K562 (cell line): ENCODE data around the gene FANCF. TPM values are rescaled to one million over a fixed set of nuclear protein-coding genes. Genes with fewer than 3 reads are reported as not detected.

Experiments
- HEY1 ChIP-seq: fragments of 250-450 bp; sonication (Bioruptor Pico); IDR thresholded peaks from 2 replicates; pipeline ENCODE4 v1.5.0; 2020; ENCODE audit warnings: mild to moderate bottlenecking, moderate library complexity, borderline replicate concordance
- HNRNPH1 ChIP-seq: fragments of 200-400 bp; formaldehyde crosslinking; optimal IDR thresholded peaks from 2 replicates; pipeline ENCODE3; 2017; ENCODE audit warnings: low read depth, mild to moderate bottlenecking, low read length, moderate library complexity
- JUND ChIP-seq, 2 experiments: IDR thresholded peaks; 2 replicates in 1 of 2; 3 replicates in 1 of 2; pipeline ENCODE4 v1.6.1; 2011; ENCODE audit warnings: borderline replicate concordance in 2 of 2, low read depth in 2 of 2, low read length in 2 of 2, improper control_type of control experiment in 1 of 2, missing biosample characterization in 1 of 2, missing genetic modification characterization in 1 of 2, missing genetic modification reagents in 1 of 2
- MCM5 ChIP-seq: fragments of 450-650 bp; IDR thresholded peaks from 2 replicates; pipeline ENCODE4 v1.6.1; 2016; ENCODE audit warnings: low read depth
- POLR2G ChIP-seq: fragments of 200-400 bp; formaldehyde crosslinking; IDR thresholded peaks from 2 replicates; pipeline ENCODE4 v1.6.1; 2017; ENCODE audit warnings: low read depth, mild to moderate bottlenecking, antibody characterized with exemption, low read length, moderate library complexity
- SAFB ChIP-seq: fragments of 200-400 bp; formaldehyde crosslinking; IDR thresholded peaks from 2 replicates; pipeline ENCODE4 v1.6.1; 2017; ENCODE audit warnings: low read depth, low read length, borderline replicate concordance
- SAP30 ChIP-seq: fragments of 200-600 bp; sonication (generic); IDR thresholded peaks from 2 replicates; pipeline ENCODE4 v1.6.1; 2012; ENCODE audit warnings: borderline replicate concordance, low read depth, mild to moderate bottlenecking, moderate library complexity, low read length, control low read depth, inconsistent platforms; ENCODE audit not compliant: insufficient read depth, poor library complexity, severe bottlenecking
- U2AF2 ChIP-seq: fragments of 200-400 bp; formaldehyde crosslinking; optimal IDR thresholded peaks from 2 replicates; pipeline ENCODE3; 2017; ENCODE audit warnings: low read depth, mild to moderate bottlenecking, low read length
- ZFP36 ChIP-seq: fragments of 150-350 bp; IDR thresholded peaks from 2 replicates; pipeline ENCODE4 v1.6.1; 2018; ENCODE audit warnings: low read length, low read depth; ENCODE audit not compliant: partially characterized antibody
- ZFPM2 ChIP-seq: fragments of 250-450 bp; sonication (Bioruptor Pico); IDR thresholded peaks from 2 replicates; pipeline ENCODE4 v1.5.1; 2022; ENCODE audit warnings: mild to moderate bottlenecking
- polyA plus RNA-seq, 8 experiments: library from polyadenylated mRNA; depleted of rRNA in 4 of 8; stranded (reverse) in 5 of 8; unstranded in 3 of 8; fragments of >200 nt; fragmentation: Nextera tagmentation in 2 of 8; fragmentation: Illumina TruSeq in 1 of 8; extraction: Ambion mirVana in 2 of 8; extraction: Trizol in 1 of 8; gene quantifications; 2 replicates each; pipeline versions ENCODE4 v1.2.1 to v1.2.3, GENCODE V29; 2011 to 2014; ENCODE audit warnings: inconsistent platforms in 1 of 8, missing spikeins in 1 of 8
- total RNA-seq, 7 experiments: library from RNA; depleted of rRNA in 6 of 7; stranded (reverse); fragments of >200 nt in 6 of 7; fragmentation: Illumina TruSeq in 2 of 7; extraction: Trizol in 2 of 7; gene quantifications; 2 replicates each; pipeline versions ENCODE4 v1.2.1 to v1.2.3, GENCODE V29; 2011 to 2021; ENCODE audit warnings: low replicate concordance in 1 of 7
- TF ChIP-seq, protein P1 (sequence below), 2 experiments: fragments of 450-650 bp in 1 of 2; sonication (generic) in 1 of 2; formaldehyde crosslinking in 1 of 2; IDR thresholded peaks; 2 replicates each; pipeline versions ENCODE4 v1.7.1 to v1.9.0; 2016 to 2022; ENCODE audit warnings: inconsistent platforms in 1 of 2, mild to moderate bottlenecking in 1 of 2, missing genetic modification reagents in 1 of 2
- TF ChIP-seq, protein P2 (sequence below): sonication (generic); formaldehyde crosslinking; IDR thresholded peaks from 2 replicates; pipeline ENCODE4 v1.8.0; 2022; ENCODE audit warnings: missing genetic modification reagents, mild to moderate bottlenecking, moderate library complexity, borderline replicate concordance

The FANCF gene
- total and polyA plus RNA-seq, 9 of the 15 experiments (the other 6 are each of a cell fraction or from before 2014, with no cell fraction given) = 0.99 to 10.3 (median 7.5) TPM

DNA sequence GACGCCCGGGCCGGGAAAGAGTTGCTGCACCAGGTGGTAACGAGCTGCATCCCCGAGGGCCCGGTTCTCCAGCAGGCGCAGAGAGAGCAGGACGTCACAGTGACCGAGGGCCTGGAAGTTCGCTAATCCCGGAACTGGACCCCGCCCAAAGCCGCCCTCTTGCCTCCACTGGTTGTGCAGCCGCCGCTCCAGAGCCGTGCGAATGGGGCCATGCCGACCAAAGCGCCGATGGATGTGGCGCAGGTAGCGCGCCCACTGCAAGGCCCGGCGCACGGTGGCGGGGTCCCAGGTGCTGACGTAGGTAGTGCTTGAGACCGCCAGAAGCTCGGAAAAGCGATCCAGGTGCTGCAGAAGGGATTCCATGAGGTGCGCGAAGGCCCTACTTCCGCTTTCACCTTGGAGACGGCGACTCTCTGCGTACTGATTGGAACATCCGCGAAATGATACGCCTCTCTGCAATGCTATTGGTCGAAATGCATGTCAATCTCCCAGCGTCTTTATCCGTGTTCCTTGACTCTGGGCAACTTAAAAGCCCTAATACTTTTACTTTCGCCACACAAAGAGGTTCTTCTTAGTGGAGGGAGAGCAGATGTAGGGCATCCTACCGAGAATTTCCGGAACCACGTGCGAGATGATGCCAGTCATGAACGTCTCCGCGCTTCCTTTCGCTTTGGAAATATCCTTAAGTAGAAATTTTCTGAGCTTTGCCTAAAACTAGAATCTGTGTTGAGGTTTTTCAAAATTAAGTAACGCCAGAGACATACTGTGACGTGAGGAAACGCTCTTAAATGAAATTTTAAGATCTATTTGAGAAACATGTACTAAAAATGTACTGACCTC lies at the start of gene FANCF (continued):
- TF ChIP-seq HNRNPH1 (no peak), SAFB (no peak), POLR2G (peak; percentile 87), HEY1 (CRISPR knock-in tag) (0 out of 2 replicates have a peak, but pooled peaks have one; percentile 71), MCM5 (no peak), U2AF2 (no peak), ZFP36 (no peak), ZFPM2 (CRISPR knock-in tag) (no peak), JUND (IDR thresholded peaks at IDR 0.05; ENCODE audit: borderline replicate concordance, low read depth, low read length) (no peak), JUND (tag; IDR thresholded peaks at IDR 0.05; ENCODE audit: borderline replicate concordance, low read depth, low read length) (no peak), SAP30 (peak; percentile 95)
- TF ChIP-seq, protein P1, sequence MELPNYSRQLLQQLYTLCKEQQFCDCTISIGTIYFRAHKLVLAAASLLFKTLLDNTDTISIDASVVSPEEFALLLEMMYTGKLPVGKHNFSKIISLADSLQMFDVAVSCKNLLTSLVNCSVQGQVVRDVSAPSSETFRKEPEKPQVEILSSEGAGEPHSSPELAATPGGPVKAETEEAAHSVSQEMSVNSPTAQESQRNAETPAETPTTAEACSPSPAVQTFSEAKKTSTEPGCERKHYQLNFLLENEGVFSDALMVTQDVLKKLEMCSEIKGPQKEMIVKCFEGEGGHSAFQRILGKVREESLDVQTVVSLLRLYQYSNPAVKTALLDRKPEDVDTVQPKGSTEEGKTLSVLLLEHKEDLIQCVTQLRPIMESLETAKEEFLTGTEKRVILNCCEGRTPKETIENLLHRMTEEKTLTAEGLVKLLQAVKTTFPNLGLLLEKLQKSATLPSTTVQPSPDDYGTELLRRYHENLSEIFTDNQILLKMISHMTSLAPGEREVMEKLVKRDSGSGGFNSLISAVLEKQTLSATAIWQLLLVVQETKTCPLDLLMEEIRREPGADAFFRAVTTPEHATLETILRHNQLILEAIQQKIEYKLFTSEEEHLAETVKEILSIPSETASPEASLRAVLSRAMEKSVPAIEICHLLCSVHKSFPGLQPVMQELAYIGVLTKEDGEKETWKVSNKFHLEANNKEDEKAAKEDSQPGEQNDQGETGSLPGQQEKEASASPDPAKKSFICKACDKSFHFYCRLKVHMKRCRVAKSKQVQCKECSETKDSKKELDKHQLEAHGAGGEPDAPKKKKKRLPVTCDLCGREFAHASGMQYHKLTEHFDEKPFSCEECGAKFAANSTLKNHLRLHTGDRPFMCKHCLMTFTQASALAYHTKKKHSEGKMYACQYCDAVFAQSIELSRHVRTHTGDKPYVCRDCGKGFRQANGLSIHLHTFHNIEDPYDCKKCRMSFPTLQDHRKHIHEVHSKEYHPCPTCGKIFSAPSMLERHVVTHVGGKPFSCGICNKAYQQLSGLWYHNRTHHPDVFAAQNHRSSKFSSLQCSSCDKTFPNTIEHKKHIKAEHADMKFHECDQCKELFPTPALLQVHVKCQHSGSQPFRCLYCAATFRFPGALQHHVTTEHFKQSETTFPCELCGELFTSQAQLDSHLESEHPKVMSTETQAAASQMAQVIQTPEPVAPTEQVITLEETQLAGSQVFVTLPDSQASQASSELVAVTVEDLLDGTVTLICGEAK (IDR thresholded peaks at IDR 0.05) = peak; percentile 86
- TF ChIP-seq, protein P1 (CRISPR knock-in tag; IDR thresholded peaks at IDR 0.05) = no peak
- TF ChIP-seq, protein P2, sequence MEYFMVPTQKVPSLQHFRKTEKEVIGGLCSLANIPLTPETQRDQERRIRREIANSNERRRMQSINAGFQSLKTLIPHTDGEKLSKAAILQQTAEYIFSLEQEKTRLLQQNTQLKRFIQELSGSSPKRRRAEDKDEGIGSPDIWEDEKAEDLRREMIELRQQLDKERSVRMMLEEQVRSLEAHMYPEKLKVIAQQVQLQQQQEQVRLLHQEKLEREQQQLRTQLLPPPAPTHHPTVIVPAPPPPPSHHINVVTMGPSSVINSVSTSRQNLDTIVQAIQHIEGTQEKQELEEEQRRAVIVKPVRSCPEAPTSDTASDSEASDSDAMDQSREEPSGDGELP (CRISPR knock-in tag) = no peak; the same call in 1 of the 2 replicates
